Measurements from ENCODE around the gene ANKS1A.
A peak's percentile ranks its signal among the peaks of the same experiment; 100 is the strongest.
"Not testable (repeated sequence)": the region's sequence is repeated elsewhere in the genome, so short reads cannot be mapped to it uniquely, and the experiment has no call there.

ANKS1A gene

GRCh38 chr6:34987506-34987905 lies 98.5 kb downstream of the ANKS1A start:
- no peaks in the 10 kb centered on the region for H3K4me1 Mint-ChIP-seq (ENCODE audit: low read depth)
- peaks cover 3% of the 10 kb centered on the region for H3K36me3 Mint-ChIP-seq (ENCODE audit: low read depth)

GRCh38 chr6:34990971-34991560 lies 102.0 kb downstream of the ANKS1A start:
- Mint-ChIP-seq H3K4me1 (ENCODE audit: low read depth) (no peaks in the 10 kb centered on the region), H3K27me3 (ENCODE audit: low read depth) (no peaks in the 10 kb centered on the region), H3K9me3 (no peaks in the 10 kb centered on the region), H3K27ac (no peak overlapping the region), H3K4me3 (no peak overlapping the region), H3K36me3 (ENCODE audit: low read depth) (no peaks in the 10 kb centered on the region)
- DNase-seq (ENCODE audit: low spot score) = no peak

More at GRCh38 chr6:34987506-34987905, 98.5 kb downstream of the ANKS1A start:
- Mint-ChIP-seq H3K27me3 (ENCODE audit: low read depth) (no peaks in the 10 kb centered on the region), H3K27ac (no peak overlapping the region), H3K9me3 (no peaks in the 10 kb centered on the region), H3K4me3 (no peak overlapping the region)
- DNase-seq (ENCODE audit: low spot score) = no peak

GRCh38 chr6:34992376-34992775 lies 103.3 kb downstream of the ANKS1A start:
- Mint-ChIP-seq H3K4me3 (no peak overlapping the region), H3K27me3 (ENCODE audit: low read depth) (no peaks in the 10 kb centered on the region), H3K4me1 (ENCODE audit: low read depth) (no peaks in the 10 kb centered on the region), H3K9me3 (no peaks in the 10 kb centered on the region), H3K36me3 (ENCODE audit: low read depth) (no peaks in the 10 kb centered on the region), H3K27ac (no peak overlapping the region)
- DNase-seq (ENCODE audit: low spot score) = no peak

- H3K27me3 Mint-ChIP-seq (ENCODE audit: low read depth) = no peaks in the 10 kb centered on the region
- H3K9me3 Mint-ChIP-seq = no peaks in the 10 kb centered on the region
- H3K36me3 Mint-ChIP-seq (ENCODE audit: low read depth) = no peaks in the 10 kb centered on the region
- no peak for DNase-seq (ENCODE audit: low spot score)
- no peak overlapping the region for H3K27ac Mint-ChIP-seq
- no peak overlapping the region for H3K4me3 Mint-ChIP-seq
- H3K4me1 Mint-ChIP-seq (ENCODE audit: low read depth) = no peaks in the 10 kb centered on the region
These were observed 104.2 kb downstream of the ANKS1A start for GRCh38 chr6:34993213-34993612.

- no peak overlapping the region for H3K4me3 Mint-ChIP-seq
- H3K4me1 Mint-ChIP-seq (ENCODE audit: low read depth) = no peaks in the 10 kb centered on the region
- H3K27ac Mint-ChIP-seq = no peak overlapping the region
- no peak for DNase-seq (ENCODE audit: low spot score)
- no peaks in the 10 kb centered on the region for H3K36me3 Mint-ChIP-seq (ENCODE audit: low read depth)
- H3K9me3 Mint-ChIP-seq = no peaks in the 10 kb centered on the region
- H3K27me3 Mint-ChIP-seq (ENCODE audit: low read depth) = no peaks in the 10 kb centered on the region
These were observed 105.6 kb downstream of the ANKS1A start for GRCh38 chr6:34994693-34995092.

- not testable (repeated sequence) for DNase-seq (ENCODE audit: low spot score); H3K36me3 Mint-ChIP-seq (ENCODE audit: low read depth); H3K9me3 Mint-ChIP-seq; H3K4me1 Mint-ChIP-seq (ENCODE audit: low read depth); H3K4me3 Mint-ChIP-seq; H3K27me3 Mint-ChIP-seq (ENCODE audit: low read depth); H3K27ac Mint-ChIP-seq
These were observed 109.4 kb downstream of the ANKS1A start for GRCh38 chr6:34998417-34998816.

GRCh38 chr6:34999153-34999552 lies 110.1 kb downstream of the ANKS1A start:
- DNase-seq (ENCODE audit: low spot score); H3K9me3 Mint-ChIP-seq; H3K27me3 Mint-ChIP-seq (ENCODE audit: low read depth); H3K4me3 Mint-ChIP-seq; H3K4me1 Mint-ChIP-seq (ENCODE audit: low read depth); H3K36me3 Mint-ChIP-seq (ENCODE audit: low read depth): not testable (repeated sequence)
- H3K27ac Mint-ChIP-seq = peak overlapping the region; percentile 13

GRCh38 chr6:34999962-35000361 lies 110.9 kb downstream of the ANKS1A start:
- not testable (repeated sequence) for H3K4me1 Mint-ChIP-seq (ENCODE audit: low read depth); H3K27me3 Mint-ChIP-seq (ENCODE audit: low read depth); H3K4me3 Mint-ChIP-seq; H3K27ac Mint-ChIP-seq; H3K36me3 Mint-ChIP-seq (ENCODE audit: low read depth); DNase-seq (ENCODE audit: low spot score); H3K9me3 Mint-ChIP-seq

- not testable (repeated sequence) for H3K27me3 Mint-ChIP-seq (ENCODE audit: low read depth); H3K9me3 Mint-ChIP-seq; DNase-seq (ENCODE audit: low spot score); H3K4me1 Mint-ChIP-seq (ENCODE audit: low read depth); H3K4me3 Mint-ChIP-seq; H3K27ac Mint-ChIP-seq; H3K36me3 Mint-ChIP-seq (ENCODE audit: low read depth)
These were observed 112.3 kb downstream of the ANKS1A start for GRCh38 chr6:35001349-35001748.

- H3K9me3 Mint-ChIP-seq; H3K4me3 Mint-ChIP-seq; H3K27ac Mint-ChIP-seq; H3K36me3 Mint-ChIP-seq (ENCODE audit: low read depth); H3K27me3 Mint-ChIP-seq (ENCODE audit: low read depth); H3K4me1 Mint-ChIP-seq (ENCODE audit: low read depth); DNase-seq (ENCODE audit: low spot score): not testable (repeated sequence)
These were observed 115.0 kb downstream of the ANKS1A start for GRCh38 chr6:35003886-35004530.

GRCh38 chr6:35007016-35007415 lies 118.0 kb downstream of the ANKS1A start:
- no peaks in the 10 kb centered on the region for H3K36me3 Mint-ChIP-seq (ENCODE audit: low read depth)
- H3K4me3 Mint-ChIP-seq = no peak overlapping the region
- DNase-seq (ENCODE audit: low spot score) = no peak
- H3K27ac Mint-ChIP-seq = no peak overlapping the region
- no peaks in the 10 kb centered on the region for H3K27me3 Mint-ChIP-seq (ENCODE audit: low read depth)
- H3K4me1 Mint-ChIP-seq (ENCODE audit: low read depth) = peaks cover 9% of the 10 kb centered on the region
- H3K9me3 Mint-ChIP-seq = no peaks in the 10 kb centered on the region

GRCh38 chr6:35008858-35009257 lies 119.8 kb downstream of the ANKS1A start:
- DNase-seq (ENCODE audit: low spot score) = no peak
- H3K4me3 Mint-ChIP-seq = no peak overlapping the region
- H3K4me1 Mint-ChIP-seq (ENCODE audit: low read depth) = peaks cover 9% of the 10 kb centered on the region
- no peaks in the 10 kb centered on the region for H3K36me3 Mint-ChIP-seq (ENCODE audit: low read depth)
- no peaks in the 10 kb centered on the region for H3K9me3 Mint-ChIP-seq
- no peak overlapping the region for H3K27ac Mint-ChIP-seq
- no peaks in the 10 kb centered on the region for H3K27me3 Mint-ChIP-seq (ENCODE audit: low read depth)

GRCh38 chr6:35011096-35012041 lies 122.3 kb downstream of the ANKS1A start:
- Mint-ChIP-seq H3K27me3 (ENCODE audit: low read depth) (no peaks in the 10 kb centered on the region), H3K4me3 (no peak overlapping the region), H3K4me1 (ENCODE audit: low read depth) (peaks cover 9% of the 10 kb centered on the region), H3K27ac (no peak overlapping the region), H3K9me3 (no peaks in the 10 kb centered on the region), H3K36me3 (ENCODE audit: low read depth) (no peaks in the 10 kb centered on the region)
- peak; percentile 27 for DNase-seq (ENCODE audit: low spot score)

- Mint-ChIP-seq H3K27ac (no peak overlapping the region), H3K27me3 (ENCODE audit: low read depth) (no peaks in the 10 kb centered on the region), H3K4me1 (ENCODE audit: low read depth) (peaks cover 9% of the 10 kb centered on the region), H3K9me3 (no peaks in the 10 kb centered on the region), H3K4me3 (no peak overlapping the region), H3K36me3 (ENCODE audit: low read depth) (no peaks in the 10 kb centered on the region)
- DNase-seq (ENCODE audit: low spot score) = no peak
These were observed 124.6 kb downstream of the ANKS1A start for GRCh38 chr6:35013701-35014100.
